ENCODE results near the gene CAMK1D.

Gene CAMK1D

GRCh38 chr10:12579954-12580858, 230.9 kb downstream of the CAMK1D start:
- Histone ChIP-seq H3K4me3 (ENCODE audit: low read length) (no peak overlapping the region), H3K27ac (ENCODE audit: low read length) (no peak overlapping the region), H2AFZ (ENCODE audit: low read length) (no peak overlapping the region), H3K36me3 (replicated peaks; ENCODE audit: insufficient read depth, low read length) (no peaks in the 10 kb centered on the region), H3K79me2 (ENCODE audit: low read length) (peaks cover 4% of the 10 kb centered on the region; the same call in 1 of the 2 replicates), H3K4me2 (ENCODE audit: low read depth, low read length) (no peak overlapping the region), H3K9me2 (replicated peaks; ENCODE audit: insufficient read depth, low read length) (no peaks in the 10 kb centered on the region), H3F3A (ENCODE audit: insufficient read depth, low read length) (no peaks in the 10 kb centered on the region), H4K20me1 (ENCODE audit: insufficient read depth, low read length) (no peaks in the 10 kb centered on the region), H3K4me1 (ENCODE audit: low read length) (no peaks in the 10 kb centered on the region), H3K9ac (ENCODE audit: low read length) (no peak overlapping the region), H3K27me3 (replicated peaks; ENCODE audit: insufficient read depth, low read length) (no peaks in the 10 kb centered on the region), H3K9me3 (replicated peaks; ENCODE audit: insufficient read depth, low read length) (no peaks in the 10 kb centered on the region)
- no peak for DNase-seq
- TF ChIP-seq CTCF (IDR thresholded peaks at IDR 0.05; ENCODE audit: low read length) (no peak), EZH2phosphoT487 (IDR thresholded peaks at IDR 0.05; ENCODE audit: low read length) (no peak), EZH2 (optimal IDR thresholded peaks at IDR 0.05; ENCODE audit: low read depth, low read length) (no peak)

- Histone ChIP-seq H3K9ac (ENCODE audit: low read length) (no peak overlapping the region), H4K20me1 (ENCODE audit: insufficient read depth, low read length) (no peaks in the 10 kb centered on the region), H3F3A (ENCODE audit: insufficient read depth, low read length) (no peaks in the 10 kb centered on the region), H2AFZ (ENCODE audit: low read length) (no peak overlapping the region), H3K4me2 (ENCODE audit: low read depth, low read length) (no peak overlapping the region), H3K36me3 (replicated peaks; ENCODE audit: insufficient read depth, low read length) (no peaks in the 10 kb centered on the region), H3K9me2 (replicated peaks; ENCODE audit: insufficient read depth, low read length) (no peaks in the 10 kb centered on the region), H3K4me3 (ENCODE audit: low read length) (no peak overlapping the region), H3K4me1 (ENCODE audit: low read length) (no peaks in the 10 kb centered on the region), H3K27ac (ENCODE audit: low read length) (no peak overlapping the region), H3K27me3 (replicated peaks; ENCODE audit: insufficient read depth, low read length) (no peaks in the 10 kb centered on the region), H3K9me3 (replicated peaks; ENCODE audit: insufficient read depth, low read length) (no peaks in the 10 kb centered on the region), H3K79me2 (ENCODE audit: low read length) (peaks cover 4% of the 10 kb centered on the region; the same call in 1 of the 2 replicates)
- no peak for DNase-seq
- TF ChIP-seq EZH2 (optimal IDR thresholded peaks at IDR 0.05; ENCODE audit: low read depth, low read length): no peak
These were observed 234.7 kb downstream of the CAMK1D start for GRCh38 chr10:12583891-12584595.

GRCh38 chr10:12586741-12587140, 237.4 kb downstream of the CAMK1D start:
- Histone ChIP-seq H3K9ac (ENCODE audit: low read length) (no peak overlapping the region), H3K4me2 (ENCODE audit: low read depth, low read length) (no peak overlapping the region), H2AFZ (ENCODE audit: low read length) (no peak overlapping the region), H3K27ac (ENCODE audit: low read length) (no peak overlapping the region), H3K79me2 (ENCODE audit: low read length) (peaks cover 4% of the 10 kb centered on the region; the same call in 1 of the 2 replicates), H3K9me2 (replicated peaks; ENCODE audit: insufficient read depth, low read length) (no peaks in the 10 kb centered on the region), H4K20me1 (ENCODE audit: insufficient read depth, low read length) (no peaks in the 10 kb centered on the region), H3F3A (ENCODE audit: insufficient read depth, low read length) (no peaks in the 10 kb centered on the region), H3K36me3 (replicated peaks; ENCODE audit: insufficient read depth, low read length) (no peaks in the 10 kb centered on the region), H3K4me3 (ENCODE audit: low read length) (no peak overlapping the region), H3K9me3 (replicated peaks; ENCODE audit: insufficient read depth, low read length) (no peaks in the 10 kb centered on the region), H3K4me1 (ENCODE audit: low read length) (no peaks in the 10 kb centered on the region), H3K27me3 (replicated peaks; ENCODE audit: insufficient read depth, low read length) (no peaks in the 10 kb centered on the region)
- TF ChIP-seq CTCF (IDR thresholded peaks at IDR 0.05; ENCODE audit: low read length) (no peak), EZH2phosphoT487 (IDR thresholded peaks at IDR 0.05; ENCODE audit: low read length) (no peak), EZH2 (optimal IDR thresholded peaks at IDR 0.05; ENCODE audit: low read depth, low read length) (no peak)
- DNase-seq: no peak
